Measurements from ENCODE around the gene INPP5E. TPM values are rescaled to one million over a fixed set of nuclear protein-coding genes. Genes with fewer than 3 reads are reported as not detected.
A peak's percentile ranks its signal among the peaks of the same experiment; 100 is the strongest.

The INPP5E gene
- total RNA-seq, 3 donors from 2014 or later (not counting 1 experiment from before 2014, with no cell fraction given) = 12.1 to 15.7 (median 14.4) TPM

DNA sequence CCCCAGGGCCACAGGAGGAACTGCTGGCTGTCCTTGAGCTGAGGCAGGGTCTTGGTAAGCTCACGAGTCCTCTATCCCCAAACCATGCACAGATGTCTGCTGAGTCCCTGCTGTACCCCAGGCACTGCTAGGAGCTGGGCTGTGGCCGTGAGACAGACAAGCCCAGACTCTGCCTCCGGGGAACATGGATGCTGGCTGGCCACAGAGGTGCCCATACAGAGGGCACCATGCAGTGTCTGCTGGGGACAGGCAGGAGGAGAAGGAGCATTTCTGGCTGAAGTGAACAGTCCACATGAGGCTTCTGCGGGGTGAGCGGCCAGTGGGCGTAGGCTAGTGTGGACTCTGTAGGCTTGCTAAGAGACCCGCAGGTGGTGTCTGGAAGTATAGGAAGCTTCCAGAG, 48.0 kb upstream of the INPP5E start:
- Histone ChIP-seq H3K27me3 (ENCODE audit: control insufficient read depth, insufficient read depth, low read length) (no peaks in the 10 kb centered on the region), H3K27ac (ENCODE audit: low read length) (no peak overlapping the region), H3K9me3 (ENCODE audit: control insufficient read depth, insufficient read depth, low read length) (no peaks in the 10 kb centered on the region), H3K4me1 (ENCODE audit: control insufficient read depth, insufficient read depth, low read length) (peaks cover 23% of the 10 kb centered on the region), H3K4me3 (ENCODE audit: low read length) (no peak overlapping the region), H3K36me3 (ENCODE audit: control insufficient read depth, insufficient read depth, low read length) (no peaks in the 10 kb centered on the region)
- Mint-ChIP-seq H3K27me3 (ENCODE audit: low read depth in 2 of 2) (peaks cover 0 to 2% of the 10 kb centered on the region in 2 donors), H3K9me3 (no peaks in the 10 kb centered on the region), H3K4me3 (no peak overlapping the region), H3K36me3 (no peaks in the 10 kb centered on the region), H3K27ac (no peak overlapping the region), H3K4me1 (peaks cover 0 to 16% of the 10 kb centered on the region in 2 donors)
- intact Hi-C loops (cut with micrococcal nuclease) = loop anchor here (5.0 kb wide), 1 partner anchor 60 kb away; the partner anchor contains the start of gene NOTCH1
- WGBS (ENCODE audit: insufficient coverage) = 91% methylated on average over 7 of the region's 7 CpGs
- TF ChIP-seq CTCF (IDR thresholded peaks at IDR 0.05) = no peak
- ATAC-seq (no peak), DNase-seq (no peak)

DNA sequence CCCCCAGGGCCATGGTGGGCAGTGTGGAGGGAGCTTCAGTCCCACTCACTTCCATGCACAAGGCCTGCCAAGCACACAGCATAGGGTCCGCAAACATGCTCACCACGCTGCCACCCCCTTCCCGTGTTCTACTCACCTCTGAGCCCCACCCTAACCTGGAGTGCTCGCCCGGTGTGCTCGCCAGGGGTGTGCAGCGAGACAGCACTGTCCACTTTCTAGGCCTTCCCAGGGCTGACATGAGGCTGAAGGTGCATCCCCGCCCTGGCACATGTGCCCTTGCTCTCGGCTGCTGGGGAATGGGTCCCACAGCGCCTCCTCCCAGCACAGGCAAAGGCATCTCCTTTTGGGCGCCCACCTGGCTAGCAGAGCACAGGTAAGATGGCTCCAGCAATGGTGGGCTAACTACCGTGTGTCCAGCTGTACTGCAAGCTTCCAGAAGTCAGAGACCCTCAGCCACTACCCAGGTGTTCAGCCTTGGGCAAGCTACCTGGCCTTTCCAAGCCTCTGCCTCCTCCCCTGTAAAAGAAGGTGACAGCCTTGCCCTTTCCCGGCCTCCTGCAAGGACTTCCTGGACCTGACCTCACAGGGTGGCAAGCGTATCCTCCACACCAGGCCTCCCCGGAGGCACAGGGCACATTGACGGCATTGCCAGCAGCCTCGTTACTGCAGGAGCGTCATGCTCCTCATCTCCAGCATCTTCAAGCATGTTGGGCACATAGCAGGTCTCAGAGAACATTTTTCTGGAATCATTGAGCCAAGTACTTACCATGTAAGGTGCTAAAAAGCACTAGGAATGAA, 47.4 kb upstream of the INPP5E start:
- intact Hi-C loops (cut with micrococcal nuclease) = loop anchor here (5.0 kb wide), 1 partner anchor 60 kb away; the partner anchor contains the start of gene NOTCH1
- no peak overlapping the region for H3K27ac Mint-ChIP-seq
- no peak for ATAC-seq
- H3K4me1 Mint-ChIP-seq = peaks cover 6 to 23% of the 10 kb centered on the region in 2 donors
- H3K4me3 Mint-ChIP-seq = no peak overlapping the region
- Histone ChIP-seq H3K4me1 (ENCODE audit: control insufficient read depth, insufficient read depth, low read length) (peaks cover 27% of the 10 kb centered on the region), H3K27me3 (ENCODE audit: control insufficient read depth, insufficient read depth, low read length) (no peaks in the 10 kb centered on the region), H3K36me3 (ENCODE audit: control insufficient read depth, insufficient read depth, low read length) (no peaks in the 10 kb centered on the region), H3K9me3 (ENCODE audit: control insufficient read depth, insufficient read depth, low read length) (no peaks in the 10 kb centered on the region), H3K4me3 (ENCODE audit: low read length) (no peak overlapping the region), H3K27ac (ENCODE audit: low read length) (no peak overlapping the region)
- H3K27me3 Mint-ChIP-seq (ENCODE audit: low read depth in 2 of 2) = peaks cover 0 to 2% of the 10 kb centered on the region in 2 donors
- WGBS (ENCODE audit: insufficient coverage) = 92% methylated on average over 18 of the region's 18 CpGs
- H3K36me3 Mint-ChIP-seq = no peaks in the 10 kb centered on the region
- no peaks in the 10 kb centered on the region for H3K9me3 Mint-ChIP-seq
- no peak for TF ChIP-seq CTCF (IDR thresholded peaks at IDR 0.05)
- no peak for DNase-seq

DNA sequence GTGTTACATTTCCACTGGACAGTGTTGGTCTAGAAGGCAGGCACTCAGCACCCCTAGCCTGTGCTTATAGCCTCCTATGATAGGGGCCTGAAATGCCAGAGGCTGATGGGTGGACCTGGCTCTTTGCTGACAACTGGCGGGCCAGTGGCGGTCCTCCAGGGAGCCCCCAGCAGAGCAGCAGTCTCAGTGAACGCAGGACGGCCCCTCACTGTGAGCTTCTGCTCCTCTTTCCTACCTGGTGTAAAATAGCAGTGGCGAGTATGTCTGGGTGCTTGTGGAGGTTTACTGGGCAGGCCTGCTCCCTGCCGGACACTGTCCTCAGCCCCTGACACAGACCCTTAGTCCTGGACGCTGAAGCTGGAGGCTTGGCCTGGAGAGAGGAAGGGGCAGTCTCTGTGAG, 46.5 kb upstream of the INPP5E start:
- no peak for TF ChIP-seq CTCF (IDR thresholded peaks at IDR 0.05)
- no peaks in the 10 kb centered on the region for H3K27me3 ChIP-seq (ENCODE audit: control insufficient read depth, insufficient read depth, low read length)
- DNase-seq (no peak), ATAC-seq (no peak)
- Mint-ChIP-seq H3K27ac (peak overlapping the region in 1 of 2 donors; percentile 76), H3K4me1 (peaks cover 15 to 30% of the 10 kb centered on the region in 2 donors), H3K9me3 (no peaks in the 10 kb centered on the region), H3K4me3 (no peak overlapping the region), H3K36me3 (no peaks in the 10 kb centered on the region), H3K27me3 (ENCODE audit: low read depth in 2 of 2) (peaks cover 0 to 2% of the 10 kb centered on the region in 2 donors)
- H3K4me1 ChIP-seq (ENCODE audit: control insufficient read depth, insufficient read depth, low read length) = peaks cover 36% of the 10 kb centered on the region
- no peaks in the 10 kb centered on the region for H3K36me3 ChIP-seq (ENCODE audit: control insufficient read depth, insufficient read depth, low read length)
- 95% methylated on average over 7 of the region's 7 CpGs for WGBS (ENCODE audit: insufficient coverage)
- no peak overlapping the region for H3K4me3 ChIP-seq (ENCODE audit: low read length)
- no peaks in the 10 kb centered on the region for H3K9me3 ChIP-seq (ENCODE audit: control insufficient read depth, insufficient read depth, low read length)
- no peak overlapping the region for H3K27ac ChIP-seq (ENCODE audit: low read length)
- intact Hi-C loops (cut with micrococcal nuclease) = loop anchor here (5.0 kb wide), 1 partner anchor 61 kb away; the partner anchor contains the start of gene NOTCH1

Data from natural killer cell (primary cell).